ENCODE measurements around the gene TXNDC11. TPM values are rescaled to one million over a fixed set of nuclear protein-coding genes. Genes with fewer than 3 reads are reported as not detected.

Gene TXNDC11
- polyA plus RNA-seq (2011; rRNA removed) = 42.4 and 45.1 TPM in 2 replicates
- polyA plus RNA-seq (2012; cell fraction: cytosol; rRNA removed) = 39.8 and 46.9 TPM in 2 replicates
- 39.6 and 47.5 TPM in 2 replicates for polyA plus RNA-seq (2012; cell fraction: nucleus; rRNA removed)
- 22.7 to 26.3 TPM (median 24.1 TPM) in 3 replicates for polyA plus RNA-seq (2017; fragmentation: RNase III; extraction: RNeasy Plus Mini Kit Qiagen cat#74134 plus additional on column Dnase treatment)
- 28.4 and 40.2 TPM in 2 replicates for polyA minus RNA-seq (2011; rRNA and poly(A)+ RNA removed)

GRCh38 chr16:11742536-11743307, at the start of gene TXNDC11:
Gene TXNDC11, minus strand, starts transcription at chr16:11742857. Its CDS starts 127 bp downstream, at chr16:11742730.
- ChIA-PET POLR2A (interaction anchor here (0.6 to 3.1 kb wide), 20 partner anchors 11 to 487 kb away, joined by 3 to 29 read pairs (median 4); partner anchors contain the start of genes LITAF, SOCS1 and ZC3H7A), CTCF (interaction anchor here (0.6 to 3.9 kb wide), 6 partner anchors 12 to 347 kb away, joined by 3 to 25 read pairs (median 4); partner anchors contain the start of gene ZC3H7A)
- H3K4me3 ChIP-seq = peak within 1 kb of the TSS; percentile 87
- H3K4me1 ChIP-seq = peaks cover 33% of the 10 kb centered on the region
- peak; percentile 85 to 99 for DNase-seq (ENCODE audit: low read depth in 1 of 2, low spot score in 1 of 2)
- WGBS (ENCODE audit: missing lambda C conversion rate) = 3% methylated on average over 30 of the region's 96 CpGs
- H3K27ac ChIP-seq = peak within 1 kb of the TSS; percentile 91 to 97
- H3K4me2 ChIP-seq = peak within 1 kb of the TSS; percentile 95
- no peaks in the 10 kb centered on the region for H3K9me3 ChIP-seq
- ATAC-seq = peak; percentile 94 to 95
- FAIRE-seq = no peak
- peak; percentile 56; the same call in 1 of the 2 replicates for TF ChIP-seq HOXB5 (CRISPR knock-in tag; IDR thresholded peaks at IDR 0.05)
- TF ChIP-seq BCL3 (IDR thresholded peaks at IDR 0.05) = peak; percentile 55
- no peak for TF ChIP-seq EHMT2 (IDR thresholded peaks at IDR 0.05; ENCODE audit: low read depth)
- no peak for TF ChIP-seq USF2 (IDR thresholded peaks at IDR 0.05)
- peak; percentile 8; the same call in 1 of the 2 replicates for TF ChIP-seq TP53 (CRISPR knock-in tag; IDR thresholded peaks at IDR 0.05)
- TF ChIP-seq RFX5 (IDR thresholded peaks at IDR 0.05) = no peak
- peak; percentile 67 for TF ChIP-seq MYC (IDR thresholded peaks at IDR 0.05; ENCODE audit: borderline replicate concordance, low read length)
- 0 out of 2 replicates have a peak, but pooled peaks have one; percentile 26 for TF ChIP-seq HOXB13 (CRISPR knock-in tag; IDR thresholded peaks at IDR 0.05; ENCODE audit: low read depth)
- no peak for TF ChIP-seq RAD21 (conservative IDR thresholded peaks at IDR 0.05 in 1 of 2, IDR thresholded peaks at IDR 0.05 in 1 of 2)
- 0 out of 2 replicates have a peak, but pooled peaks have one; percentile 16 for TF ChIP-seq EHF (CRISPR knock-in tag; IDR thresholded peaks at IDR 0.05)
- no peak for TF ChIP-seq KDM1A (IDR thresholded peaks at IDR 0.05; ENCODE audit: low read depth)
- 0 out of 2 replicates have a peak, but pooled peaks have one; percentile 35 for TF ChIP-seq MAZ (IDR thresholded peaks at IDR 0.05; ENCODE audit: borderline replicate concordance, low read depth, low read length)
- no peak for TF ChIP-seq EP300 (IDR thresholded peaks at IDR 0.05)
- TF ChIP-seq HES2 (IDR thresholded peaks at IDR 0.05) = no peak
- TF ChIP-seq JUNB (IDR thresholded peaks at IDR 0.05) = no peak
- TF ChIP-seq BHLHE40 (IDR thresholded peaks at IDR 0.05; ENCODE audit: low read depth, low read length) = no peak
- TF ChIP-seq REST (IDR thresholded peaks at IDR 0.05) = no peak
- TF ChIP-seq HOXA7 (CRISPR knock-in tag; IDR thresholded peaks at IDR 0.05) = no peak
- no peak for TF ChIP-seq CHD2 (IDR thresholded peaks at IDR 0.05; ENCODE audit: low read length, partially characterized antibody)
- peak; percentile 20; the same call in 1 of the 2 replicates for TF ChIP-seq FOSB (CRISPR knock-in tag; IDR thresholded peaks at IDR 0.05)
- TF ChIP-seq FOXS1 (CRISPR knock-in tag; IDR thresholded peaks at IDR 0.05) = no peak
- peak; percentile 12; the same call in 1 of the 2 replicates for TF ChIP-seq GATA3 (IDR thresholded peaks at IDR 0.05; ENCODE audit: borderline replicate concordance)
- no peak for TF ChIP-seq FOSL2 (IDR thresholded peaks at IDR 0.05)
- no peak for TF ChIP-seq FOSL2 (CRISPR knock-in tag; IDR thresholded peaks at IDR 0.05)
- no peak for TF ChIP-seq NR3C1 (IDR thresholded peaks at IDR 0.05)
- no peak for TF ChIP-seq MAFK (IDR thresholded peaks at IDR 0.05; ENCODE audit: partially characterized antibody)
- TF ChIP-seq ESRRA (IDR thresholded peaks at IDR 0.05; ENCODE audit: borderline replicate concordance, low read length) = no peak
- TF ChIP-seq RARB (CRISPR knock-in tag; IDR thresholded peaks at IDR 0.05) = no peak
- TF ChIP-seq CBX2 (IDR thresholded peaks at IDR 0.05; ENCODE audit: borderline replicate concordance, low read depth) = no peak
- TF ChIP-seq ATOH8 (CRISPR knock-in tag; IDR thresholded peaks at IDR 0.05; ENCODE audit: low read depth) = peak; percentile 62; the same call in 1 of the 2 replicates

Data from A549 (cell line).